Keratinocyte (primary cell): ENCODE measurements around the gene FAM50A.

ENCODE experiments used
- CTCF ChIP-seq, 3 experiments: IDR thresholded peaks in 1 of 3; conservative IDR thresholded peaks in 1 of 3; optimal IDR thresholded peaks in 1 of 3; 2 replicates in 2 of 3; 3 replicates in 1 of 3; pipeline versions ENCODE3 to v1.5.1; 2011; ENCODE audit warnings: low read length in 3 of 3, mild to moderate bottlenecking in 3 of 3, moderate library complexity in 2 of 3, control low read depth in 1 of 3, inconsistent platforms in 1 of 3; ENCODE audit not compliant: insufficient read depth in 2 of 3; ENCODE audit errors: extremely low read depth in 1 of 3
- EZH2 ChIP-seq: IDR thresholded peaks from one replicate; pipeline ENCODE4 v1.6.1; 2012; ENCODE audit warnings: inconsistent platforms, mild to moderate bottlenecking, low read length, moderate library complexity

- TF ChIP-seq CTCF (optimal IDR thresholded peaks at IDR 0.05 in 1 of 3, IDR thresholded peaks at IDR 0.05 in 1 of 3, conservative IDR thresholded peaks at IDR 0.05 in 1 of 3; ENCODE audit: extremely low read depth in 1 of 3, insufficient read depth in 2 of 3, low read length in 3 of 3) (no peak), EZH2 (no peak)
Measured at GRCh38 chrX:154485150-154486051, 41.5 kb downstream of the FAM50A start.
